ENCODE results near the gene NOTO. TPM values are rescaled to one million over a fixed set of nuclear protein-coding genes. Genes with fewer than 3 reads are reported as not detected.

NOTO gene
- total RNA-seq, 2 experiments from 2014 or later = not detected

DNA sequence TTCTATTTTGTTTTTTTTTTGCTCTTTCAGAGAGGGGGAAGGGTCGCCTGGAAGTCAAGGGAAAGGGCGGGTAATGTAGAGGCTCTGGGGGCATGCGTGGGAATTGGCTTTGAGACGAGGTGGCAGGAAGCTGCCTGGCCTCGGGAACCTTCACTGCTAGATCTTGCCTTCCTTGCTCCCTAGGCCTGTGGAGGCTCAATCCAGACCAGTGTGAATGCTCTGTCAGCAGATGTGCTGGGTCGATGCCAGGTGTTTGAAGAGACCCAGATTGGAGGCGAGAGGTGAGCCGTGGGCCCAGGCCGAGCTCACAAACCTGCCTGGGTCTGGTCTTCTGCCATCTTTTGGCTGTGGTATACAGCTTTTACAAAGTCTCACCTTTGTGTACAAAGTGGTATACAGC lies 47.3 kb downstream of the NOTO start:
- no peak overlapping the region for H3K27ac Mint-ChIP-seq
- TF ChIP-seq, protein P1, sequence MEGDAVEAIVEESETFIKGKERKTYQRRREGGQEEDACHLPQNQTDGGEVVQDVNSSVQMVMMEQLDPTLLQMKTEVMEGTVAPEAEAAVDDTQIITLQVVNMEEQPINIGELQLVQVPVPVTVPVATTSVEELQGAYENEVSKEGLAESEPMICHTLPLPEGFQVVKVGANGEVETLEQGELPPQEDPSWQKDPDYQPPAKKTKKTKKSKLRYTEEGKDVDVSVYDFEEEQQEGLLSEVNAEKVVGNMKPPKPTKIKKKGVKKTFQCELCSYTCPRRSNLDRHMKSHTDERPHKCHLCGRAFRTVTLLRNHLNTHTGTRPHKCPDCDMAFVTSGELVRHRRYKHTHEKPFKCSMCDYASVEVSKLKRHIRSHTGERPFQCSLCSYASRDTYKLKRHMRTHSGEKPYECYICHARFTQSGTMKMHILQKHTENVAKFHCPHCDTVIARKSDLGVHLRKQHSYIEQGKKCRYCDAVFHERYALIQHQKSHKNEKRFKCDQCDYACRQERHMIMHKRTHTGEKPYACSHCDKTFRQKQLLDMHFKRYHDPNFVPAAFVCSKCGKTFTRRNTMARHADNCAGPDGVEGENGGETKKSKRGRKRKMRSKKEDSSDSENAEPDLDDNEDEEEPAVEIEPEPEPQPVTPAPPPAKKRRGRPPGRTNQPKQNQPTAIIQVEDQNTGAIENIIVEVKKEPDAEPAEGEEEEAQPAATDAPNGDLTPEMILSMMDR (IDR thresholded peaks at IDR 0.05) = no peak
- no peaks in the 10 kb centered on the region for H3K9me3 Mint-ChIP-seq
- H3K36me3 Mint-ChIP-seq (ENCODE audit: low read depth) = peaks cover 62% of the 10 kb centered on the region
- intact Hi-C loops (cut with micrococcal nuclease) = no loop called here
- peaks cover 7% of the 10 kb centered on the region for H3K4me1 Mint-ChIP-seq (ENCODE audit: low read depth)
- H3K4me3 Mint-ChIP-seq = no peak overlapping the region
- H3K27me3 Mint-ChIP-seq = no peaks in the 10 kb centered on the region
- DNase-seq (no peak), ATAC-seq (no peak)
- CTCF ChIA-PET = interaction anchor here (1.3 to 1.9 kb wide), 3 partner anchors 11 to 40 kb away, joined by 3 to 10 read pairs (median 3); no protein-coding TSS in a partner anchor
- POLR2A ChIA-PET = interaction anchor here (1.1 to 7.9 kb wide), 6 partner anchors 9 to 351 kb away, joined by 3 to 97 read pairs (median 4); partner anchors contain the start of genes CCT7 and PRADC1

DNA sequence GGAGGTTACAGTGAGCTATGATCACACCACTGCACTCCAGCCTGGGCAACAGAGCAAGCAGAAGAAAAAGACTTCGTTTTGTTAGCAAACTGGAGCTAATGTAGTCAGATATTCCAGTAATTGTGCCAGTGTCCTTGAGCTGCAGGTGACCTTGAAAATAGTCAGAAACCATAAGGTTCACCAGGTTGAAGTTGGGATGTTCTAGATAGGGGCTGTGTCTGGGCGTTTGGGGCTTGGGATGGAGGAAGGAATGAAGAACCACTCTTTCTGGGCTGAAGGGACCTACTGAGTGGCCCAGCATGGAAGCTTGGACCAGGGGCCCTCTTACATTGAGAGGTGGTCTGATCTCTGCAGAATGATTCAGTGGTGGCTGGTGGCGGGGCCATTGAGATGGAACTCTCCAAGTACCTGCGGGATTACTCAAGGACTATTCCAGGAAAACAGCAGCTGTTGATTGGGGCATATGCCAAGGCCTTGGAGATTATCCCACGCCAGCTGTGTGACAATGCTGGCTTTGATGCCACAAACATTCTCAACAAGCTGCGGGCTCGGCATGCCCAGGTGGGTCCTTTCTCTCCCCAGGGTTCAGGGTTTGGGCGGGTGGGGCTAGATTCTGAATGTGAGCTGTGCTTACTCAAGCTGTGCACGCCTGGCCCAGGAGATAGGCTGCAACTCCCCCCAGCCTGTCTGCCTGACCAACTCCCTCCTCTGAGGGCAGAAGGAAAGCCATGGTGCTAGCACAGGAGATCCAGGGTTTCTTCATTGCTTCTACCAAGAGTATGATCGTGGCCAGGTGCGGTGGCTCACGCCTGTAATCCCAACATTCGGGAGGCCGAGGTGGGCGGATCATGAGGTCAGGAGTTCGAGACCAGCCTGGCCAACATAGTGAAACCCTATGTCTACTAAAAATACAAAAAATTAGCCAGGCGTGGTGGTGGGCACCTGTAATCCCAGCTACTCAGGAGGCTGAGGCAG lies 48.8 kb downstream of the NOTO start:
- TF ChIP-seq, protein P1 (IDR thresholded peaks at IDR 0.05) = no peak
- no peak overlapping the region for H3K27ac Mint-ChIP-seq
- CTCF ChIA-PET = interaction anchor here (1.0 to 1.9 kb wide), 4 partner anchors 13 to 277 kb away, joined by 3 to 10 read pairs (median 3); no protein-coding TSS in a partner anchor
- H3K36me3 Mint-ChIP-seq (ENCODE audit: low read depth) = peaks cover 52% of the 10 kb centered on the region
- H3K4me1 Mint-ChIP-seq (ENCODE audit: low read depth) = peaks cover 5% of the 10 kb centered on the region
- H3K27me3 Mint-ChIP-seq = no peaks in the 10 kb centered on the region
- H3K9me3 Mint-ChIP-seq = no peaks in the 10 kb centered on the region
- no peak overlapping the region for H3K4me3 Mint-ChIP-seq
- POLR2A ChIA-PET = interaction anchor here (0.9 to 7.9 kb wide), 7 partner anchors 8 to 38 kb away, joined by 3 to 97 read pairs (median 4); partner anchors contain the start of genes CCT7 and PRADC1
- no peak for ATAC-seq
- no peak for DNase-seq
- intact Hi-C loops (cut with micrococcal nuclease) = no loop called here

DNA sequence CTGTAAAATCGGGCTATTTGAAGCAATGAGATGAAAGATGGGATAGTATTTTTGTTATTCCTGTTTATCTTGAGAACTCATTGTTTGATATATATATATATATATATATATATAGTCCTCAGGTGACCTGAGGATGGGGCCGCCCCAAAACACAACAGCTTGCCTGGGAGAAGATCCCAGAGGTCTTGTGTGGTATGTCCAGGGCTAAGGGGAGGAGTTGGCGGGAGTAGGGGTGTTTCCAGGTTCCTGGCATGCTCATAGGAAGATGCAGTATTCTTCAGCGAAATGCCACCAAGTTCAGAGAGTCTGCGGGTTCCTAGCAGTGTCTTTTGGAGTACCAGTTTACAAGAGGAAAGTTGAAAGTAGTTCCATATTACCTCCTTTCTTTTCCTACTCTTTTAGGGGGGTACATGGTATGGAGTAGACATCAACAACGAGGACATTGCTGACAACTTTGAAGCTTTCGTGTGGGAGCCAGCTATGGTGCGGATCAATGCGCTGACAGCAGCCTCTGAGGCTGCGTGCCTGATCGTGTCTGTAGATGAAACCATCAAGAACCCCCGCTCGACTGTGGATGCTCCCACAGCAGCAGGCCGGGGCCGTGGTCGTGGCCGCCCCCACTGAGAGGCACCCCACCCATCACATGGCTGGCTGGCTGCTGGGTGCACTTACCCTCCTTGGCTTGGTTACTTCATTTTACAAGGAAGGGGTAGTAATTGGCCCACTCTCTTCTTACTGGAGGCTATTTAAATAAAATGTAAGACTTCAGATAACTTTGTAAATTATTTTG lies 50.1 kb downstream of the NOTO start:
- ChIA-PET CTCF (interaction anchor here (1.7 kb wide), 1 partner anchor 38 kb away, joined by 6 read pairs; no protein-coding TSS in a partner anchor), POLR2A (interaction anchor here (2.4 to 7.9 kb wide), 2 partner anchors 15 to 27 kb away, joined by 7 to 97 read pairs; partner anchors contain the start of genes CCT7 and PRADC1)
- TF ChIP-seq, protein P1 (IDR thresholded peaks at IDR 0.05) = no peak
- intact Hi-C loops (cut with micrococcal nuclease) = no loop called here
- DNase-seq (no peak), ATAC-seq (no peak)
- Mint-ChIP-seq H3K27me3 (no peaks in the 10 kb centered on the region), H3K9me3 (no peaks in the 10 kb centered on the region), H3K4me3 (no peak overlapping the region), H3K4me1 (ENCODE audit: low read depth) (no peaks in the 10 kb centered on the region), H3K27ac (no peak overlapping the region), H3K36me3 (ENCODE audit: low read depth) (peaks cover 40% of the 10 kb centered on the region)

DNA sequence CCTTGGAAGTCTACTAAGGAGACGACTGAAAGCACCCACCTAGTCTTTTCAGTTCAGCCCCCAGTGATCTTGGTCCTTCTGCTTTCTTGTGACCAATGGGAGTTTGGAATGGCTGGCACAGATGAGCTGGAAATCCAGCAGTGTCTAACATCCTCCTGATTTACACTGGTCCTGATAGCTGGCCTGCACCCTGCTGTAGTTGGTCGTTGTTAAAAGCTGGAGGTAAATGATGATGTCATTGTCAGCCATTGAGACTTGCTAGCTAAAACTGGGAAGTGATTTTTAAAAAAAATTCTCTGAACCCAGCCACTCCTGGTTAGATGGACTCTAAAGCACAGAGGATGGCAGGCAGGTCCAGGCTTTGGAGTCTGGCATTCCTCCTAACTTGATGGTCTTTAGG lies 51.0 kb downstream of the NOTO start:
- CTCF ChIA-PET = interaction anchor here (1.7 to 1.8 kb wide), 2 partner anchors 15 to 37 kb away, joined by 4 to 6 read pairs; no protein-coding TSS in a partner anchor
- H3K27ac Mint-ChIP-seq = peak overlapping the region; percentile 49
- H3K4me3 Mint-ChIP-seq = no peak overlapping the region
- no peaks in the 10 kb centered on the region for H3K9me3 Mint-ChIP-seq
- ATAC-seq (no peak), DNase-seq (no peak)
- intact Hi-C loops (cut with micrococcal nuclease) = no loop called here
- POLR2A ChIA-PET = interaction anchor here (0.9 to 7.9 kb wide), 6 partner anchors 9 to 43 kb away, joined by 3 to 97 read pairs (median 4); partner anchors contain the start of genes CCT7 and PRADC1
- TF ChIP-seq, protein P1 (IDR thresholded peaks at IDR 0.05) = no peak
- H3K36me3 Mint-ChIP-seq (ENCODE audit: low read depth) = peaks cover 35% of the 10 kb centered on the region
- no peaks in the 10 kb centered on the region for H3K27me3 Mint-ChIP-seq
- H3K4me1 Mint-ChIP-seq (ENCODE audit: low read depth) = peaks cover 3% of the 10 kb centered on the region
